Activated T-helper 1 cell treated with Interleukin-2 at 50 U/mL for 16 hours (primary cell): ENCODE data around the gene DUSP2.

ENCODE experiments used
- DNase-seq: peaks from one replicate; pipeline ENCODE4 v3.0.0-alpha.2; 2020; ENCODE audit warnings: low read depth

Gene DUSP2

GRCh38 chr2:96113951-96114350, 31.3 kb downstream of the DUSP2 start:
- DNase-seq: no peak

DNA sequence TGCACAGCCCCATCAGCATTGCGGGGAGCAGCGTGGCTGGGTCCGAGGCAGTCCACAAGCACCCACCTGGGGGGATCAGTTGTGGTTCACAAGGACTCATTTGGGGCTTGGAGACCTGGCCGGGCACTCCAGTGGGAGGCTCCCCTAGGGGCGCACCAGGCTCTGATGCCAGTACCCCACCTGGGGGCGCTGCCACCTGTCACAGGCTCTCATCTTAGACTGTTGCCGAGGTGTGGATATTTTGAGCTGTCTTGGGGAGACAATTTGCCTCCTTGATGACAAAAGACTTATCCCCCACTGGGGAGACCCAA, 31.9 kb downstream of the DUSP2 start:
- no peak for DNase-seq

DNA sequence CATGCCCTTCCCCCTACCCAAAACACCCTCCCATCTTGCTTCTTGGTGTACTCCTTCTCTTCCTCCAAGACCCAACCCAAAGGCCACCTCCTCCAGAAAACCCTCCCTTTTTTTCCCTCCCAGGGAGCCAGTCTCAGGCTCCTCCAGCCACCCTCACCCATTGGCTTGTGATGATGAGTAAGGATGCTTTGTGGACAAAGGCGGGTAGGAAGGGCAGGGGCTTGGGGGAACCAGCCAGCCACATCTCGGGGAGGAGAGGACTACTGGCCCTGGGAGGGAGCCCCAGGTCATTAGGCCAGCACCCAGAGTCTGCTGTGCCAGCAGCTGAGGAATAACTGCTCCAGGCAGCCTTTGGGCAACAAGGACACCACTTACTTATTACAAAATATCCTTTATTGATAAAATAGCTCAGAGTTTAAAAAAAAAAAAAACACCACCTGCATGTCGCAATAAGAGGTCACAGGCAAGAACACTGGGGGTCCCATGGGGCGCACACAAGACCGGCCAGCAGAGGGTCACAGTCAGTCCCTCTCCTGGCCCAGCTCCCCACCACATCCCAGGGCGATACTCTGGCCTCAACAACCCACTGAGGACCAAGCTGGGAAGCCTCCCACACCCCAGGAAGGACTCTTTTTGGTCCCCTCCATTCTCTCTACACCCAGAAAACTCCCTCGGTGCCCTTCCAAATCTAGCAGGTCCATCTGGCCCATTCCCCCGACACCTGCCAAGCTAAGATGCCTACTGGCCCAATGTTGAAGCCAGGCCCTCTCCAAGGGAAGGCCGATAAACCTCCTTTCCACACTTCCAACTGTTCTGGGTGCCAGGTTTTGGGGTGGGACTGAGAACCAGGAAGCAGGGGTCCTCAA, 32.5 kb downstream of the DUSP2 start:
- DNase-seq: no peak

- no peak for DNase-seq
Observed at GRCh38 chr2:96111823-96112500, 33.3 kb downstream of the DUSP2 start.

DNA sequence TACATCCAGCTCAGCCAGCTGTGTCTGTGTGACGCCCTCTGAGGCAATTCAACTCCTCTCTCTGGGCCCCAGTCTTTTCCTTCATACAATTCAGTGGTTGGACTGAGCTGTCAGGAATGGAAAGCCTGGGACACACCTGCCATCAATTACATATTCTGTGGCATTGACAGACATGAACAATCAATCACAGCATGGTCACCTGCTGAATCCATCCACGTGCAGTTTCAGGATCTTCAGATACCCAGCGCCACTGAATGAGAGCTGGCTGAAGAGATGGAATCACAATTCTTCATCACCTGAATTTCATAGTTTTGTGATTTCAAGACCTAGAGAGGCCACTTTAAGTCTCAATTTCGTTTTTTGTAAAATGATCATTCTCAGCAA, 34.0 kb downstream of the DUSP2 start:
- DNase-seq: no peak

DNA sequence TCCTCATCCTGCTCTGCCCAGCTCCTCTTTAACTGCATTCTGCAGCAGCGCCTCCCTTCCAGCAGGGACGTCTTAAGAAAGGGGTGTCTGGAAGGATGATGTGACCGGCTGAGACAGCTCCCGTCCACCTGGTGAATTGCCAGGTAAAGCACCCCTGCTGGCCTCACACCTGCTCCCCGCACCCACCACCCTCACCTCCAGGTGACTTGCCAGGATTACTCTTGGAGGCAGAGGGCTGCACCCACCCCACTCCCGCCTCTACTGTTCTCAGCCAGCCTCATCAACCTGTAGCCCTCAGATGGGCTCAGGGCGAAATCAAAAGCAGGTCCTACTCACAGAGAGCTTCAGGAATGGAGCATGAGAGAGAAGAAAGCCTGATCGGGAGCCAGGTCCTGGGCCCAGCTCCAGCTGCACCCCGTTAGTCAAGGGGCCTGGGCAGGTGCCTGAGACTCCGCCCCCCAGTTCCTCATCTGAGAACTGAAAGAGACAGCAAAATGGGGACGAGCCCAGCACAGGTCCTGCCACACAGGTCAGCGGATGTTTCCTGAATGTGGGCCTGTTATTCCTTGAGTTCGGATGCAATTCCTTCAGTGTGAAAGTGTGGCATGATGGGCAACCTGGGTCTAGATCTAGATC, 34.5 kb downstream of the DUSP2 start:
- no peak for DNase-seq

DNA sequence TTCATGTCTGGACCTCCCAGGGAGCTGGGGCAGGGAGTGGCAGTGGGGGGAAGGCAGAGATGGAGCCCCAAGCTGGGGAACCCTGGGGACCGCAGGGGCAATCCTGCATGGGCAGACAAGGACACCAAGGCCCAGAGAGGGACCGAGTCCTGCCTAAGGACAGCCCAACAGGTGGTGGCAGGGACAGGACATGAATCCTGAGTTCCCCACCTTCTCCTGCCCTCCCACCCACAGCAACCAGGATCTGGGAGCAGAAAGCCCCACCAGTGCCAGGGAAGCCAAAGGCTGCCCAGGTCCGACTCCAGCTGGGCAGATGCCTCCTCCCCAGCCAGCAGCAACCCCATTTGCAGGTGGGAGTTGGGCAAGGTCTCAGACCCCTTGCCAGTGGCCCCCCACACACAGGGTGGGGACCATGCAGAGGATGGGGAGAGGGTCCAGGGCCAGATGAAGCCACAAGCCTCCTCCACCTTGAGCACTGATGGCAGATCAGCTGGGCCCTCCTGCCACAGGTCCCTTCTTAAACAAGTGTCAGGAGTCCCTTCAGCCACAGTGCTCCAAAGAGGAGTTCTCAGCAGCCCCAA, 35.2 kb downstream of the DUSP2 start:
- no peak for DNase-seq

GRCh38 chr2:96109361-96109680, 35.9 kb downstream of the DUSP2 start:
- DNase-seq: no peak

DNA sequence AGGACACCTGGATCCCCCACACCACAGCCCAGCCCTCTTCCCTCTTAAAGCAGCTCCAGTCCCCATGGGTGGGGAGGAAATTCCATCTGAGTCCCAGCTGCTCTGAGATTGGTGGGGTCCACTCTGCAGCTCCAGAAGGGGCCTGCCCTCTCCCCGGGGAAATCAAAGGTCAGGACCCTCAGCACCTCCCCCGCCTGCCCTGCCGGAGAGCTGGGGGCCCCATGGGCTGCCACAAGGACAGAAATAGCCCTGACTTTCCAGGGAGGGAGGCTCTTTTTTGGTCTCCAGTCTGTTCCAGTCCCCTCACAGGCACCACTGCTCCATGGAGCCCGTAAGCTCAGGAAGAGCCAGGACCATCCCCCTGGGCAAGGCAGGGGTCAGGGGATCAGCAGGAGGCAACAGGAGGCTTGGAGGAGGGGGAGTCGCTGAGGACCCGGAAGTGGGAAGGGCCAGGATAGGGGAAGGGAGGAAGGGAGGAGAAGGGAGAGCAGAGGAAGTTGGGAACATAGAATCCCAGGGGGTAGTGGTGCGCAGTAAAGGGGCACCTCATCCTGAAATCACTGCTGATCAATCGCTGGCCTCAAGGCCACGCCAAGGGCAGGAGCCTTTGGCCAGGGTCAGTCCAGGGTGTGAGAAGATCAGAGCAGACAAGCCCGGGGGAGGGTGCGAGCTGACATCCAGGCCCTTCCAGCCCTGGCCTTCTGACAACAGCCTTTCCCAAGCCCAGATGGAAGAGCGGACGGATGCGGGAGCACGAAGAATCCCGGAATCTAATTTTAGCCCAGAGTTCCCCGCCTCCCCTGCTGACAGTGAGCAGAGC, 36.5 kb downstream of the DUSP2 start:
- DNase-seq: no peak

DNA sequence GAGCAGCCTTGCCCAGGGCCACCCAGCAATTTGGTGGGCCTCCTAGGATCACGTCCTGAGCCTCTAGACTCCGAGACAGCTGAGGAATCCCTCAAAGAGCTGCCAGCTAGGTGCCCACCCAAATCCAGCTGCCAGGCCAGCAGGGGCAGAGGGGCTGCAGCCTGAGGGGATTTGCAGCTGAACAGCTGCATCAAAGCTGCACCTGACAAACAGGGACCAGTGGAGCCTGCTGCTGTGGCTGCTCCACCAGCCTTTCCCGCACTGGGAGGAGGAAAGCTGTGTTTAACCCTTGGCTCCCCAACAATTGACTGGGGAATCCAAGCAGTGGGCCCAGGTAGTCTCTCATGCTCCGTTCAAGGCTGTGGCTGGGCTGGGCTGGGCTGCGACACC, 37.1 kb downstream of the DUSP2 start:
- DNase-seq: no peak

DNA sequence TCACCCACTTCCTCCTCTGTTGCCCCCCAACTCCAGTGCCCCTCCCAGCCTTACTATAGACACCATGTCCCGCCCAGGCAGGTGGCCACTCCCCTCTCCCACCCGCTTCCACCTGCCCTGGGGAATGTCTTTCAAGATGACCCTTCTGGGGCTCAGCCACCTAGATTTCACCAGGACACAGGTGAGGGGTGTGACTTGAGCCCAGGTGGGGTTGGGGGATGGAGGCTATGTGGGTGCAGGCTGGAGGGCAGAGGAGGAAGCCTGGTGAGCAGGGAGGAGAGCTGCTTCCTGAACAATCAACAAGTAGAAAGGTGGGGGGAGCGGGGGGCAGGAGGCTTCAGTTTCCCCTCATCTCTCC, 37.6 kb downstream of the DUSP2 start:
- no peak for DNase-seq

- no peak for DNase-seq
Observed at GRCh38 chr2:96106991-96107707, 38.1 kb downstream of the DUSP2 start.

- DNase-seq: no peak
Observed at GRCh38 chr2:96105994-96106715, 39.1 kb downstream of the DUSP2 start.

- DNase-seq: no peak
Observed at GRCh38 chr2:96105152-96105915, 39.9 kb downstream of the DUSP2 start.

DNA sequence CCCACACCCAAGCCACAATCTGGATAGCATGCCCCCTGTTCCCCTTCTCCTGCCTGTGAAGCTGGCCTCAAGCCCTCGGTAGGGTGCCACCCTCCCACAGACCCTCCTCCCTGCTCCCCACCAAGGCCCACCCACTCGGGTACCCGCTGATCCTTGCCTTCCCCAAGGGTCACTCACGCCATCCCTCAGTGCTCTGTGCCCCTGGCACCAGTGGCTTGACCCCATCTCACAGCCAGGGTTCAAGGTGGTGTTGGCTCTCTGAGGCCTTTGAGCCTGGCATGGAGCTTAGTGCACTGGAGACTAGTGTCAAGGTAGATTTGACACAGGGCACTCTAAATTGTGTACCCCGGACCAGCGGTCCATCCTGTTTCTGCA, 40.8 kb downstream of the DUSP2 start:
- no peak for DNase-seq

- DNase-seq: no peak
Observed at GRCh38 chr2:96103761-96104486, 41.3 kb downstream of the DUSP2 start.

DNA sequence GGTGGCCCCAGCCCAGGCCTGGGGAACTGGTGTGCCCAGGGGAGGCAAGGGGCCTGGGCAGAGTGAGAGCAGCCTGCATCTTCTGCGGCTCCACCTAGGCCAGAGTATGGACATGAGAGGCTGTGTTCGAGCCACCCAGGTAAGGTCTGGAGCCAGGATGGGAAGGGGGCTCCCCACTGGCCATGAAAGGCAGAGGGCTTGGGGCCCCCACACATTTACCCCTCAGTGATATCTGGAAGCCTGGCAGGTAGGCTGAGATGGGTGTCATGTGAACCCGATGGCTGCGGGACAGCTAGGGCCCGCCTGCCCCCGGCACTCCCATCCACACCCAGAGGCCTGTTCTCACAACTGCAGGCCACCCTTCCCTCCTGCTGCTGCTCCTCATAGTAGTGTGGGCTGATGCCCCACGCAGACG, 42.0 kb downstream of the DUSP2 start:
- DNase-seq: no peak

DNA sequence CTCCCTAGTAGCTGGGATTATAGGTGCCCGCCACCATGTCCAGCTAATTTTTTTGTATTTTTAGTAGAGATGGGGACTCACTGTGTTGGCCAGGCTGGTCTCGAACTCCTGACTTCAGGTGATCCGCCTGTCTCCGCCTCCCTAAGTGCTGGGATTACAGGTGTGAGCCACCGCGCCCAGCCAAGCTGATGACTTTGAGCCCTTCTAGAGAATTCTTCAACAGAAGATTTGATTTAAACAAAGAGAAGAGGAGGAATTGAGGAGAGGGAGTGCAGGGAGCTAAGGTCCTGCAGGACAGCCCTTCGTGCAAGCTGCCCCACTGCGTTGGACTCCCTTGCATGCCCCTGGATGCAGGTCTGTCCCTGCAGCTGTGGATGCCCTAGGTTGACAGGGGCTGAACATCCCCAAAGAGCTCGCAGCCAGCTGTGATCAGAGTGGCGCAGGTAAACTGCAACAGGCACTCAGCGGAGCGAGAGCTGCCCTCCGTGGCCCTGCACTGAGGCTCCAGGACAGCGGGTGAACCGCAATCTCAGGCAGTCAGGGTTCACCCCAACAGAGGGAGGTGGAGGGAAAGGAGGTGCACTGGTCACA, 42.5 kb downstream of the DUSP2 start:
- no peak for DNase-seq

DNA sequence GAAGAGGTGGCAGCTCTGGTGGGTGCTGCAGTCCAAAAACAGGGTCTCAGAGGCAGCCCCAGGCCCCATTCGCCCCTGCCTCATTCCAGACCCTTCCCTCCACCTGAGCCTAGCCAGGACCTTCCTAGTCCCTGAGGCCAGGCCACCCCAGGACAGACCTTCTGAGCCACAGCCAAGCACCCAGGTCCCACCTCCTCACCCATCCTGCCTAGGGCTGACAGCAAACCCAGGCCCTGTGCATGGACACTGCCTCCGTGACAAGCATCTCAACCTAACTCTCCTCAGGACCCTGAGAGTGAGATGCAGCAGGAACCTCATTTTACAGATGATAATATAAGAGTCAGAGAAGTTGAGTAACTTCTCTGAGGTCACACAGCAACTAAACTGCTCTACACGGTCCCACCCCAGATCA, 44.3 kb downstream of the DUSP2 start:
- DNase-seq: no peak
